HCT116 (cell line): ENCODE results near the gene ANKRD13D. TPM values are rescaled to one million over a fixed set of nuclear protein-coding genes. Genes with fewer than 3 reads are reported as not detected.

Experiments used
- ATAC-seq: fragments of 200-7000 bp; cut with Tn5 transposase; 2 replicates; pipeline ENCODE4 v1.9.1; 2020; ENCODE audit warnings: mild to moderate bottlenecking, moderate library complexity
- BruUV-seq: library from RNA; stranded (reverse); fragments of 400-500 nt; replicated peaks from 2 replicates; lab custom pipeline; 2021; lab: Mats Ljungman, UMichigan
- CTCF ChIA-PET: fragments of 300-600 bp; sonication (Branson Sonifier 250); formaldehyde crosslinking; loops from one replicate; lab custom pipeline; 2021; ENCODE audit warnings: antibody characterized with exemption; lab: Charles Lee
- POLR2A ChIA-PET: fragments of 300-600, 350-600 bp; sonication (Branson Sonifier 250); formaldehyde crosslinking; loops from one replicate; lab custom pipeline; 2021; ENCODE audit warnings: antibody characterized with exemption; lab: Charles Lee
- RAD21 ChIA-PET, 2 experiments: fragments of 300-600 bp; sonication (Branson Sonifier 250); formaldehyde crosslinking; loops; one replicate each; lab custom pipeline; 2023; ENCODE audit warnings: low total read pairs in 2 of 2; ENCODE audit not compliant: uncharacterized antibody in 2 of 2, unreplicated experiment in 2 of 2, low non-redundant PET in 1 of 2; lab: Charles Lee
- DNase-seq: peaks from one replicate; pipeline ENCODE4 v3.0.0-alpha.2; 2010; ENCODE audit warnings: low read depth, low spot score
- H2AFZ ChIP-seq: fragments of 200-600 bp; shearing (Covaris generic), sonication (generic); 2 replicates; pipeline ENCODE4 v1.6.1; 2017; ENCODE audit warnings: low read depth, mixed run types, mixed read lengths, antibody characterized with exemption, low read length; ENCODE audit not compliant: poor library complexity, severe bottlenecking
- H3K27ac ChIP-seq: 2 replicates; pipeline ENCODE4 v1.5.1; 2012; ENCODE audit warnings: low read depth, low read length
- H3K27me3 ChIP-seq: fragments of 200-600 bp; sonication (generic); 2 replicates; pipeline ENCODE4 v1.6.1; 2016; ENCODE audit warnings: mixed run types, low read length, mixed read lengths; ENCODE audit not compliant: insufficient read depth
- H3K36me3 ChIP-seq, 2 experiments: fragments of 200-500 bp in 1 of 2; fragments of 200-600 bp in 1 of 2; sonication (Bioruptor generic) in 1 of 2; sonication (generic) in 1 of 2; 2 replicates each; pipeline versions ENCODE4 v1.5.1 to v1.6.1; 2014 to 2016; ENCODE audit warnings: low read length in 2 of 2, inconsistent platforms in 1 of 2, mixed read lengths in 1 of 2, mixed run types in 1 of 2; ENCODE audit not compliant: insufficient read depth in 2 of 2, control insufficient read depth in 1 of 2
- H3K4me1 ChIP-seq, 2 experiments: fragments of 200-600 bp in 1 of 2; sonication (generic) in 1 of 2; 2 replicates each; pipeline versions ENCODE4 v1.5.1 to v1.6.1; 2012 to 2017; ENCODE audit warnings: low read length in 2 of 2, inconsistent platforms in 1 of 2, mild to moderate bottlenecking in 1 of 2, mixed read lengths in 1 of 2, mixed run types in 1 of 2, moderate library complexity in 1 of 2; ENCODE audit not compliant: insufficient read depth in 2 of 2, control insufficient read depth in 1 of 2
- H3K4me2 ChIP-seq: fragments of 200-600 bp; sonication (generic); 2 replicates; pipeline ENCODE4 v1.6.1; 2017; ENCODE audit warnings: mixed run types, low read length, mixed read lengths
- H3K4me3 ChIP-seq, 2 experiments: fragments of 200-600 bp in 1 of 2; sonication (generic) in 1 of 2; replicated peaks in 1 of 2; 2 replicates each; pipeline ENCODE4 v1.5.1; 2011 to 2016; ENCODE audit warnings: low read length in 2 of 2, control low read depth in 1 of 2, low read depth in 1 of 2, mild to moderate bottlenecking in 1 of 2, mixed read lengths in 1 of 2, mixed run types in 1 of 2
- H3K79me2 ChIP-seq: fragments of 200-600 bp; sonication (generic); 2 replicates; pipeline ENCODE4 v1.6.1; 2017; ENCODE audit warnings: mild to moderate bottlenecking, mixed run types, low read length, moderate library complexity, mixed read lengths; ENCODE audit not compliant: insufficient read depth
- H3K9ac ChIP-seq: fragments of 200-600 bp; sonication (generic); 2 replicates; pipeline ENCODE4 v1.6.1; 2016; ENCODE audit warnings: low read length, mixed read lengths
- H3K9me2 ChIP-seq: fragments of 200-600 bp; sonication (generic), shearing (Covaris generic); 2 replicates; pipeline ENCODE4 v1.6.1; 2017; ENCODE audit warnings: mixed run types, mild to moderate bottlenecking, moderate library complexity; ENCODE audit not compliant: insufficient read depth
- H3K9me3 ChIP-seq, 2 experiments: fragments of 200-500 bp in 1 of 2; fragments of 200-600 bp in 1 of 2; sonication (Bioruptor generic) in 1 of 2; sonication (generic) in 1 of 2; 2 replicates each; pipeline ENCODE4 v1.6.1; 2014 to 2017; ENCODE audit warnings: low read length in 2 of 2, mixed read lengths in 2 of 2, inconsistent platforms in 1 of 2, low read depth in 1 of 2, mild to moderate bottlenecking in 1 of 2, mixed run types in 1 of 2, moderate library complexity in 1 of 2; ENCODE audit not compliant: control insufficient read depth in 1 of 2, insufficient read depth in 1 of 2
- H4K20me1 ChIP-seq: fragments of 200-600 bp; sonication (generic), shearing (Covaris generic); 2 replicates; pipeline ENCODE4 v1.6.1; 2017; ENCODE audit warnings: mixed run types, mild to moderate bottlenecking, moderate library complexity; ENCODE audit not compliant: insufficient read depth
- EGR1 ChIP-seq: IDR thresholded peaks from 2 replicates; pipeline ENCODE4 v1.6.1; 2012; ENCODE audit warnings: low read depth
- EZH2 ChIP-seq: fragments of 200-600 bp; sonication (generic); IDR thresholded peaks from 2 replicates; pipeline ENCODE4 v1.6.1; 2017; ENCODE audit warnings: antibody characterized with exemption, mixed run types
- JUND ChIP-seq: IDR thresholded peaks from 2 replicates; pipeline ENCODE4 v1.6.1; 2012
- POLR2A ChIP-seq: IDR thresholded peaks from 2 replicates; pipeline ENCODE4 v1.7.0; 2011; ENCODE audit warnings: borderline replicate concordance; ENCODE audit not compliant: insufficient read depth, insufficient read length; ENCODE audit errors: extremely low read depth
- RAD21 ChIP-seq: IDR thresholded peaks from 2 replicates; pipeline ENCODE4 v1.6.1; 2012; ENCODE audit warnings: low read depth, mild to moderate bottlenecking
- SIN3A ChIP-seq: IDR thresholded peaks from 2 replicates; pipeline ENCODE4 v1.6.1; 2012; ENCODE audit warnings: low read depth
- SP1 ChIP-seq: IDR thresholded peaks from 2 replicates; pipeline ENCODE4 v1.6.1; 2012; ENCODE audit warnings: low read depth
- SRF ChIP-seq: IDR thresholded peaks from 2 replicates; pipeline ENCODE4 v1.6.1; 2012; ENCODE audit warnings: low read depth
- TCF7L2 ChIP-seq: IDR thresholded peaks from 2 replicates; pipeline ENCODE4 v1.7.0; 2011; ENCODE audit warnings: borderline replicate concordance, inconsistent platforms; ENCODE audit not compliant: insufficient read depth, insufficient read length; ENCODE audit errors: extremely low read depth
- YY1 ChIP-seq: IDR thresholded peaks from 2 replicates; pipeline ENCODE4 v1.6.1; 2011; ENCODE audit warnings: low read length, low read depth, moderate library complexity, mild to moderate bottlenecking; ENCODE audit not compliant: insufficient replicate concordance; ENCODE audit errors: extremely low read depth
- ZNF274 ChIP-seq: fragments of 200-500 bp; sonication (Bioruptor generic); IDR thresholded peaks from 2 replicates; pipeline ENCODE4 v1.6.1; 2014; ENCODE audit warnings: mild to moderate bottlenecking, low read depth, low read length, inconsistent platforms
- intact Hi-C: fragments of 100-400 bp; cut with micrococcal nuclease; formaldehyde crosslinking; loops from 2 replicates; pipeline ENCODE4 v1.10.0; 2022
- total RNA-seq: library from RNA; stranded (reverse); gene quantifications from one replicate; pipeline ENCODE4 v1.2.1, GENCODE V29; 2021; ENCODE audit not compliant: unreplicated experiment
- TF ChIP-seq, protein P1 (sequence below), 3 experiments: fragments of 200-600 bp in 1 of 3; sonication (generic) in 1 of 3; IDR thresholded peaks in 2 of 3; conservative IDR thresholded peaks in 1 of 3; 2 replicates each; pipeline ENCODE4 v1.5.1; 2012 to 2017; ENCODE audit warnings: low read depth in 2 of 3, low read length in 2 of 3, antibody characterized with exemption in 1 of 3, borderline replicate concordance in 1 of 3, control low read depth in 1 of 3, mild to moderate bottlenecking in 1 of 3, mixed read lengths in 1 of 3, mixed run types in 1 of 3, moderate library complexity in 1 of 3; ENCODE audit not compliant: insufficient read depth in 1 of 3
- TF ChIP-seq, protein P2 (sequence below): IDR thresholded peaks from 2 replicates; pipeline ENCODE4 v1.6.1; 2012

The ANKRD13D gene
- total RNA-seq, 1 experiment from 2014 or later: 61.1 TPM

DNA sequence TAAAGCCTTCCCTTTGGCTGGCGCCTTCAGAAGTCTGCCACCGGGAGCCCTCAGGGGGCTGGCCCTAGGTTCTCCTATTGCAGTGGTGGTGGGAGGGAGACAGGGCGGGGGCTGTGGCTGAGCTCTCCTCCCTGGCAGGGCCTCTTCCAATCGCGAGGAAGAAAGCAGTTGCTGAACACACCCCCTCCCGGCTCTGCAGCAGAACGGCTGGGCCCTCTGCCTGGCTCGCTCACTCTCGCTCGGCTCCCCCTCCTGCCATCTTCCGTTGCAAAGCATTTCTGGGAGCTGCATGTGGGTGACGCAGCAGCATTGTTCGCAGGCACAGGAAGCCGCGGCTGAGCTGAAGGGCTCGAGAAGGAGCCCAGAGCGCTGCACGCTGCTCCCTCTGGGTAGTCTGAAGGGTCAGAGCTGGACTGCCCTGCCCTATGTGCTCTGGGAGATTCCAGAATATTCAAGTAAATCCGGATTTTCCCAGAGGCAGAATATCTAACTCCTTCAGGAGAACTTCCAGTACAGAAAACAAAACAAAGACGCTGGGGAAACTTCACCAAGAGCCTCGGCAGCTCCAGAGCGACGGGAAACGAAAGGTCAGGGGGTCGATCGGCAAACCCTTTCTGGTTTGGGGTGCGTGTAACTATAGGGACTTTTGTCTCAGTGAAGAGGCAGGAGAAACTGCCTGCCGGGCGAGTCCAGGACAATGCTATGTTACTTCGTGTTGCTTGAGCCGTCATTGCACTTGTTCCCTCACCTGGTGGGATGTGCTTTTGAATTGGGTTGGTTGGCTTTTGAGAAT, 49.1 kb upstream of the ANKRD13D start (continued):
- TF ChIP-seq ZNF274: no peak
- TF ChIP-seq, protein P1, sequence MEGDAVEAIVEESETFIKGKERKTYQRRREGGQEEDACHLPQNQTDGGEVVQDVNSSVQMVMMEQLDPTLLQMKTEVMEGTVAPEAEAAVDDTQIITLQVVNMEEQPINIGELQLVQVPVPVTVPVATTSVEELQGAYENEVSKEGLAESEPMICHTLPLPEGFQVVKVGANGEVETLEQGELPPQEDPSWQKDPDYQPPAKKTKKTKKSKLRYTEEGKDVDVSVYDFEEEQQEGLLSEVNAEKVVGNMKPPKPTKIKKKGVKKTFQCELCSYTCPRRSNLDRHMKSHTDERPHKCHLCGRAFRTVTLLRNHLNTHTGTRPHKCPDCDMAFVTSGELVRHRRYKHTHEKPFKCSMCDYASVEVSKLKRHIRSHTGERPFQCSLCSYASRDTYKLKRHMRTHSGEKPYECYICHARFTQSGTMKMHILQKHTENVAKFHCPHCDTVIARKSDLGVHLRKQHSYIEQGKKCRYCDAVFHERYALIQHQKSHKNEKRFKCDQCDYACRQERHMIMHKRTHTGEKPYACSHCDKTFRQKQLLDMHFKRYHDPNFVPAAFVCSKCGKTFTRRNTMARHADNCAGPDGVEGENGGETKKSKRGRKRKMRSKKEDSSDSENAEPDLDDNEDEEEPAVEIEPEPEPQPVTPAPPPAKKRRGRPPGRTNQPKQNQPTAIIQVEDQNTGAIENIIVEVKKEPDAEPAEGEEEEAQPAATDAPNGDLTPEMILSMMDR (IDR thresholded peaks at IDR 0.05 in 2 of 3, conservative IDR thresholded peaks at IDR 0.05 in 1 of 3; ENCODE audit: borderline replicate concordance in 1 of 3, insufficient read depth in 1 of 3, low read depth in 2 of 3, low read length in 2 of 3): no peak

DNA sequence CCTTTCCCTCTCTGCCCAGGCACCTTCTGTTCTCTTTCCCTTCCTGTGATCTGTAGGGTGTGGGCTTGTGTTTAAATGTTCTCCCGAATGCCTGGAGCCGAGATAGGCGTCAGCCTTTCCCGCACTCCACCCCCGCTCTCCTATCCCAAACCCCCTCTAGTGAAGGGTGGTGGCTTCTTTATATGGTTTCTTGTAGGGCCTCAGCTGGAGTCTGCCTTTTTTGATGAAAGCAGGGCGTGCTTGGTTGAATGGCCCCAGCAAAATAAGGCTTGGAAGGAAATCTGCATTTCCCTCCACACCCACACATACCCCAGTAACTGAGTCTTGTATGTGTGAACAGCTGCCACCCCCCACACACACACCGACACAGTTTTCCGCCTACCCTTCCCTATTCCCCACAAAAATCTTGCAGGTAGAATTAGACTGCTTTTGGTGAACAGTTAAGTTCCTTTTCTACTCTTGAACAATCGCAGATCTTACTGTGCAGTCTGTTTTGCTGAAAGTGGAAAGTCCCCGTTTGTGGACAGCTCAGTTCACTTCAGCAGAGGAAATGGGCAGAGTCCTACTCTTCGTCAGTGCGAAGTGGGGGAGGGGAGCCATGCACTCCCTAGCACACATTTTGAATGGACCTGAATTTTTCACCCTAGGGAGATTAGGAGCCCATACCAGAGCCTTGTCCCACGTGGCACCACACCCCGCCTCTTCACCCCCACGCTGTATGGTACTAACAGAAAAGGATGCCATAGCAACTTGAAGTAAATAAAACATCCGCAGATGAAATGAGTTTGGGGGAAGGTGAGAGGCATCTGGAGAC, 48.3 kb upstream of the ANKRD13D start:
- TF ChIP-seq TCF7L2: no peak
- no peak for TF ChIP-seq EZH2
- no peak for TF ChIP-seq YY1
- TF ChIP-seq RAD21: no peak
- no peak for TF ChIP-seq SRF
- TF ChIP-seq POLR2A: no peak
- TF ChIP-seq EGR1: peak; percentile 72
- no peak for TF ChIP-seq JUND
- TF ChIP-seq, protein P2, sequence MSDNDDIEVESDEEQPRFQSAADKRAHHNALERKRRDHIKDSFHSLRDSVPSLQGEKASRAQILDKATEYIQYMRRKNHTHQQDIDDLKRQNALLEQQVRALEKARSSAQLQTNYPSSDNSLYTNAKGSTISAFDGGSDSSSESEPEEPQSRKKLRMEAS: peak; percentile 43; the same call in 1 of the 2 replicates
- TF ChIP-seq SP1: no peak
- no peak for TF ChIP-seq ZNF274
- no peak for TF ChIP-seq SIN3A
- TF ChIP-seq, protein P1 (IDR thresholded peaks at IDR 0.05 in 2 of 3, conservative IDR thresholded peaks at IDR 0.05 in 1 of 3; ENCODE audit: borderline replicate concordance in 1 of 3, insufficient read depth in 1 of 3, low read depth in 2 of 3, low read length in 2 of 3): no peak
- intact Hi-C loops: loop anchor here (10.0 kb wide), 1 partner anchor 186 kb away; the partner anchor contains the start of gene RHOD
- H3K79me2 ChIP-seq: peaks cover 64% of the 10 kb centered on the region
- H4K20me1 ChIP-seq: 0 out of 2 replicates have a peak, but pooled peaks cover 5% of the 10 kb centered on the region
- no peaks in the 10 kb centered on the region for H3K9me3 ChIP-seq
- ATAC-seq (peak; percentile 17), DNase-seq (no peak)
- no peaks in the 10 kb centered on the region for H3K27me3 ChIP-seq
- peaks cover 19 to 33% of the 10 kb centered on the region in 2 experiments for H3K4me1 ChIP-seq
- RAD21 ChIA-PET: no interaction called here
- CTCF ChIA-PET: interaction anchor here (1.3 kb wide), 1 partner anchor 146 kb away, joined by 4 read pairs; no protein-coding TSS in a partner anchor
- no peak overlapping the region for H2AFZ ChIP-seq
- peak overlapping the region; percentile 99 for H3K9ac ChIP-seq
- no peaks in the 10 kb centered on the region for H3K9me2 ChIP-seq
- peak overlapping the region; percentile 77 for H3K27ac ChIP-seq
- POLR2A ChIA-PET: interaction anchor here (1.2 to 2.6 kb wide), 4 partner anchors 10 to 178 kb away, joined by 3 to 9 read pairs (median 4); no protein-coding TSS in a partner anchor
- H3K4me3 ChIP-seq: peak overlapping the region; percentile 69 to 99
- H3K36me3 ChIP-seq: peaks cover 19 to 33% of the 10 kb centered on the region in 2 experiments
- no TSS peak for BruUV-seq
- peak overlapping the region; percentile 92 for H3K4me2 ChIP-seq
